CD14-positive monocyte (primary cell): ENCODE results near the gene MVP. TPM values are rescaled to one million over a fixed set of nuclear protein-coding genes. Genes with fewer than 3 reads are reported as not detected.

ENCODE experiments used
- DNase-seq, 3 donors: peaks; one replicate each; pipeline ENCODE4 v3.0.0-alpha.2; 2011 to 2022
- H2AFZ ChIP-seq: 2 replicates; pipeline ENCODE4 v1.6.0; 2012; ENCODE audit warnings: mild to moderate bottlenecking, low read depth, low read length, inconsistent platforms; ENCODE audit not compliant: insufficient read depth, poor library complexity, severe bottlenecking
- H3K27ac ChIP-seq, 2 donors: 1 replicate in 1 of 2; 2 replicates in 1 of 2; pipeline ENCODE4 v1.5.1; 2012 to 2013; ENCODE audit warnings: low read length in 2 of 2, control low read depth in 1 of 2, inconsistent platforms in 1 of 2, low read depth in 1 of 2, mild to moderate bottlenecking in 1 of 2
- H3K27me3 ChIP-seq, 2 donors: one replicate each; pipeline versions ENCODE4 v1.6.0 to v1.6.1; 2011 to 2013; ENCODE audit warnings: low read length in 2 of 2; ENCODE audit not compliant: control insufficient read depth in 2 of 2, insufficient read depth in 2 of 2
- H3K36me3 ChIP-seq, 2 donors: replicated peaks in 1 of 2; 1 replicate in 1 of 2; 2 replicates in 1 of 2; pipeline versions ENCODE4 v1.5.1 to v1.6.1; 2012 to 2013; ENCODE audit warnings: low read length in 2 of 2, control low read depth in 1 of 2, inconsistent platforms in 1 of 2, mild to moderate bottlenecking in 1 of 2; ENCODE audit not compliant: insufficient read depth in 2 of 2, control insufficient read depth in 1 of 2
- H3K4me1 ChIP-seq, 2 donors: 1 replicate in 1 of 2; 2 replicates in 1 of 2; pipeline versions ENCODE4 v1.5.1 to v1.6.1; 2012 to 2013; ENCODE audit warnings: low read length in 2 of 2, control low read depth in 1 of 2, inconsistent platforms in 1 of 2, mild to moderate bottlenecking in 1 of 2, moderate library complexity in 1 of 2; ENCODE audit not compliant: insufficient read depth in 2 of 2, control insufficient read depth in 1 of 2
- H3K4me2 ChIP-seq: replicated peaks from 2 replicates; pipeline ENCODE3; 2012; ENCODE audit warnings: low read length, moderate library complexity, mild to moderate bottlenecking; ENCODE audit not compliant: poor library complexity, severe bottlenecking; ENCODE audit errors: extremely low read depth
- H3K4me3 ChIP-seq, 3 experiments: fragments of 200-600 bp in 1 of 3; sonication (generic) in 1 of 3; replicated peaks in 1 of 3; 1 replicate in 2 of 3; 2 replicates in 1 of 3; pipeline ENCODE4 v1.5.1; 2011 to 2013; ENCODE audit warnings: low read length in 3 of 3, mild to moderate bottlenecking in 3 of 3, control low read depth in 2 of 3, low read depth in 2 of 3, inconsistent platforms in 1 of 3, moderate library complexity in 1 of 3
- H3K79me2 ChIP-seq: 2 replicates; pipeline ENCODE4 v1.6.0; 2012; ENCODE audit warnings: mild to moderate bottlenecking, control low read depth, inconsistent platforms, low read length, moderate library complexity; ENCODE audit not compliant: insufficient read depth
- H3K9ac ChIP-seq: 2 replicates; pipeline ENCODE4 v1.6.0; 2017; ENCODE audit warnings: low read length, mild to moderate bottlenecking; ENCODE audit not compliant: insufficient read depth, poor library complexity, severe bottlenecking
- H3K9me3 ChIP-seq, 2 donors: replicated peaks in 1 of 2; 1 replicate in 1 of 2; 2 replicates in 1 of 2; pipeline versions ENCODE4 v1.5.1 to v1.6.1; 2012 to 2013; ENCODE audit warnings: low read length in 2 of 2, control low read depth in 1 of 2; ENCODE audit not compliant: control insufficient read depth in 1 of 2, insufficient read depth in 1 of 2
- H4K20me1 ChIP-seq: 2 replicates; pipeline ENCODE4 v1.6.0; 2012; ENCODE audit warnings: mild to moderate bottlenecking, low read length, control low read depth, moderate library complexity; ENCODE audit not compliant: insufficient read depth
- H3K27ac Mint-ChIP-seq, 7 donors: one replicate each; pipeline ENCODE4 v1.8.0; 2020; ENCODE audit warnings: mild to moderate bottlenecking in 7 of 7, mixed read lengths in 7 of 7, moderate library complexity in 6 of 7, inconsistent platforms in 2 of 7
- H3K27me3 Mint-ChIP-seq, 3 donors: one replicate each; pipeline ENCODE4 v1.8.0; 2021 to 2022; ENCODE audit warnings: low read depth in 3 of 3, mild to moderate bottlenecking in 3 of 3, mixed read lengths in 3 of 3, moderate library complexity in 3 of 3, inconsistent platforms in 1 of 3
- H3K36me3 Mint-ChIP-seq, 2 donors: one replicate each; pipeline ENCODE4 v1.8.0; 2020; ENCODE audit warnings: mixed read lengths in 2 of 2, inconsistent platforms in 1 of 2, mild to moderate bottlenecking in 1 of 2
- H3K4me1 Mint-ChIP-seq: one replicate; pipeline ENCODE4 v1.8.0; 2020; ENCODE audit warnings: mild to moderate bottlenecking, mixed read lengths
- H3K4me3 Mint-ChIP-seq, 2 donors: one replicate each; pipeline ENCODE4 v1.8.0; 2020; ENCODE audit warnings: mild to moderate bottlenecking in 2 of 2, mixed read lengths in 2 of 2, moderate library complexity in 1 of 2
- H3K9me3 Mint-ChIP-seq, 7 donors: one replicate each; pipeline ENCODE4 v1.8.0; 2020 to 2022; ENCODE audit warnings: mixed read lengths in 7 of 7, mild to moderate bottlenecking in 6 of 7, moderate library complexity in 6 of 7, inconsistent platforms in 2 of 7
- WGBS: methylation state at CpG from one replicate; pipeline ENCODE4 v1.1.5; 2013; ENCODE audit warnings: missing lambda C conversion rate; ENCODE audit not compliant: insufficient coverage; 5-methylcytosine and 5-hydroxymethylcytosine counted together
- intact Hi-C, 2 donors: fragments of 100-400 bp; cut with micrococcal nuclease; formaldehyde crosslinking; loops; one replicate each; pipeline versions ENCODE4 v1.15.0 to v1.15.1; 2023
- polyA plus RNA-seq, 3 donors: library from polyadenylated mRNA; depleted of rRNA in 1 of 3; unstranded in 2 of 3; stranded (reverse) in 1 of 3; fragments of 300-500 nt in 2 of 3; fragments of >200 nt in 1 of 3; fragmentation: Illumina TruSeq in 2 of 3; gene quantifications; 1 replicate in 2 of 3; 2 replicates in 1 of 3; pipeline ENCODE4 v1.2.3, GENCODE V29; 2012 to 2021
- small RNA-seq: library from RNA; depleted of rRNA; stranded (forward); fragments of <200 nt; gene quantifications from one replicate; pipeline ENCODE3, GENCODE V24; 2012; ENCODE audit warnings: low read depth; ENCODE audit not compliant: insufficient read length
- TF ChIP-seq, protein P1 (sequence below): fragments of 200-600 bp; IDR thresholded peaks from one replicate; pipeline ENCODE4 v1.8.0; 2022; ENCODE audit warnings: antibody characterized with exemption, mild to moderate bottlenecking

The MVP gene
- polyA plus RNA-seq, 3 donors: 146 to 274 (median 185) TPM

DNA sequence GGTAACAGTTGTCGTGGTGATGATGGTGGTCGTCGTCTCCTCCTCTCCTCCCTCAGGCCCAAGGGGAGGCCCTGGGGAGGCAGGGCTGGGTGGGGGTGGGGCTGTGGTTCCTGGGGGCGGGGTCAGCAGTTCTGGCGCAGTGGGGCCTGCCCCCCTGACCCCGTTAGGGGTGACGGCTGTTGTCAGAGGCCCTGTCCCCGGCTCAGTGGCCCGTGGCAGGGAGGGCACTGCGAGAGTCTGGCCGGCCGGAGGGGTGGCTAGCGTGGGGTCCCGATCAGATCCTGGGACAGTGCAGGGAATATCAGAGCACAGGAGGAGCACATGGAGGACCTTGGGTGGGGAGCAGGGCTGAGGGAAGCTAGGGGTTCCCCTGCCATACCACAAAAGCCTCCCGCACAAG is 76.6 kb downstream of the MVP start:
- 46% methylated on average over 7 of the region's 15 CpGs for WGBS
- peaks cover 0 to 7% (median 2%) of the 10 kb centered on the region in 7 donors for H3K9me3 Mint-ChIP-seq
- Histone ChIP-seq H3K36me3 (no peaks in the 10 kb centered on the region), H2AFZ (no peak overlapping the region), H3K27ac (no peak overlapping the region), H3K9me3 (peaks cover 0 to 4% of the 10 kb centered on the region in 2 donors), H3K79me2 (no peaks in the 10 kb centered on the region), H3K4me2 (no peak overlapping the region), H3K4me1 (peaks cover 17 to 25% of the 10 kb centered on the region in 2 donors), H4K20me1 (peaks cover 3% of the 10 kb centered on the region), H3K9ac (no peak overlapping the region), H3K27me3 (peaks cover 12 to 38% of the 10 kb centered on the region in 2 donors), H3K4me3 (no peak overlapping the region)
- intact Hi-C loops: no loop called here
- H3K36me3 Mint-ChIP-seq: no peaks in the 10 kb centered on the region
- DNase-seq: no peak
- H3K4me1 Mint-ChIP-seq: peaks cover 17% of the 10 kb centered on the region
- H3K27me3 Mint-ChIP-seq: peaks cover 27 to 46% (median 35%) of the 10 kb centered on the region in 3 donors
- H3K4me3 Mint-ChIP-seq: no peak overlapping the region
- TF ChIP-seq, protein P1, sequence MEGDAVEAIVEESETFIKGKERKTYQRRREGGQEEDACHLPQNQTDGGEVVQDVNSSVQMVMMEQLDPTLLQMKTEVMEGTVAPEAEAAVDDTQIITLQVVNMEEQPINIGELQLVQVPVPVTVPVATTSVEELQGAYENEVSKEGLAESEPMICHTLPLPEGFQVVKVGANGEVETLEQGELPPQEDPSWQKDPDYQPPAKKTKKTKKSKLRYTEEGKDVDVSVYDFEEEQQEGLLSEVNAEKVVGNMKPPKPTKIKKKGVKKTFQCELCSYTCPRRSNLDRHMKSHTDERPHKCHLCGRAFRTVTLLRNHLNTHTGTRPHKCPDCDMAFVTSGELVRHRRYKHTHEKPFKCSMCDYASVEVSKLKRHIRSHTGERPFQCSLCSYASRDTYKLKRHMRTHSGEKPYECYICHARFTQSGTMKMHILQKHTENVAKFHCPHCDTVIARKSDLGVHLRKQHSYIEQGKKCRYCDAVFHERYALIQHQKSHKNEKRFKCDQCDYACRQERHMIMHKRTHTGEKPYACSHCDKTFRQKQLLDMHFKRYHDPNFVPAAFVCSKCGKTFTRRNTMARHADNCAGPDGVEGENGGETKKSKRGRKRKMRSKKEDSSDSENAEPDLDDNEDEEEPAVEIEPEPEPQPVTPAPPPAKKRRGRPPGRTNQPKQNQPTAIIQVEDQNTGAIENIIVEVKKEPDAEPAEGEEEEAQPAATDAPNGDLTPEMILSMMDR: no peak
- H3K27ac Mint-ChIP-seq: no peak overlapping the region

DNA sequence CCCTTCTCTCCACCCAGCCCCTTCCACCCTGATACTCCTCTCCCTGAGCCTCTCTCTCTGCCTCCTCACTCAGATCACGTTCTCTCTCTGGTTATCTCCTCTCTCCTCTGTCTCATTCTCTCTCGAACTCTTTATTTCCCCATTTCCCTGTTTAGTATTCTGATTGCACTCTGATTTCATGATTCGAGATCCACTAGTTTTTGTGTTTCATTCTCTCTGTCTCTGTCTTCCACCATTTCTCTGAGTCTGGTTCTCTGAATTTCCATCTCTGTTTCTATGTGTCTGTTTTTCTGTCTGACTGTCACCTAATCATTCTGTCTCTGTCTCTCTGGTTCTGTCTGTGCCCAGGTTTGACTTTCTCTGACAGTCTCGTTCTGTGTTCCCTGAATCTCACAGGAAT is 77.1 kb downstream of the MVP start:
- Histone ChIP-seq H3K27me3 (peaks cover 12 to 38% of the 10 kb centered on the region in 2 donors), H3K4me1 (peaks cover 12 to 20% of the 10 kb centered on the region in 2 donors), H3K27ac (no peak overlapping the region), H3K4me2 (no peak overlapping the region), H3K4me3 (no peak overlapping the region), H2AFZ (no peak overlapping the region), H4K20me1 (peaks cover 3% of the 10 kb centered on the region), H3K79me2 (no peaks in the 10 kb centered on the region), H3K36me3 (no peaks in the 10 kb centered on the region), H3K9ac (no peak overlapping the region), H3K9me3 (peaks cover 0 to 4% of the 10 kb centered on the region in 2 donors)
- DNase-seq: no peak
- peaks cover 27 to 49% (median 35%) of the 10 kb centered on the region in 3 donors for H3K27me3 Mint-ChIP-seq
- peaks cover 0 to 7% (median 2%) of the 10 kb centered on the region in 7 donors for H3K9me3 Mint-ChIP-seq
- H3K27ac Mint-ChIP-seq: no peak overlapping the region
- WGBS: 41% methylated on average over 3 of the region's 4 CpGs
- peak overlapping the region in 1 of 2 donors; percentile 18 for H3K4me3 Mint-ChIP-seq
- no peaks in the 10 kb centered on the region for H3K36me3 Mint-ChIP-seq
- peaks cover 12% of the 10 kb centered on the region for H3K4me1 Mint-ChIP-seq
- TF ChIP-seq, protein P1: no peak
- intact Hi-C loops: no loop called here

Small RNAs within 50 kb of the gene (small RNA-seq; reads per million reads assigned to genes)
- gene AC009133.6 (not detected), gene AC120114.4 (not detected)

Other genes starting within 250 kb of the MVP start
- gene SPN, start 157.2 kb upstream of the MVP start, polyA plus RNA-seq: 10 to 100 TPM; 42.4 to 71.0 (median 46.6) TPM
- 1 to 10 TPM; 2.1 to 4.7 (median 3.9) TPM for gene QPRT, start 141.3 kb upstream of the MVP start, polyA plus RNA-seq
- gene C16orf54, start 74.5 kb upstream of the MVP start, polyA plus RNA-seq: 10 to 100 TPM; 24.6 to 32.0 (median 29.2) TPM
- gene ZG16, start 42.2 kb upstream of the MVP start, polyA plus RNA-seq: not detected
- gene KIF22, start 29.7 kb upstream of the MVP start, polyA plus RNA-seq: 10 to 100 TPM; 22.0 to 46.2 (median 28.9) TPM
- gene MAZ, start 13.9 kb upstream of the MVP start, polyA plus RNA-seq: 100 to 1,000 TPM in 1 of 3 donors, 10 to 100 TPM in 2; 14.2 to 137 (median 18.8) TPM
- gene PRRT2, start 8.3 kb upstream of the MVP start, polyA plus RNA-seq: under 1 TPM in 1 of 3 donors, not detected in 2; 0.04 TPM
- gene PAGR1, start 4.3 kb upstream of the MVP start, polyA plus RNA-seq: 10 to 100 TPM; 12.6 to 43.4 (median 36.3) TPM
- gene CDIPT, start 42.8 kb downstream of the MVP start, polyA plus RNA-seq: 10 to 100 TPM; 67.2 to 98.8 (median 93.5) TPM
- not detected for gene SEZ6L2, start 79.1 kb downstream of the MVP start, polyA plus RNA-seq
- gene ASPHD1, start 80.0 kb downstream of the MVP start, polyA plus RNA-seq: not detected
- 10 to 100 TPM in 1 of 3 donors, 1 to 10 TPM in 2; 4.0 to 36.6 (median 4.7) TPM for gene KCTD13, start 105.8 kb downstream of the MVP start, polyA plus RNA-seq
- 100 to 1,000 TPM; 157 to 265 (median 227) TPM for gene TMEM219, start 141.6 kb downstream of the MVP start, polyA plus RNA-seq
- 10 to 100 TPM in 1 of 3 donors, 1 to 10 TPM in 2; 1.1 to 19.2 (median 2.3) TPM for gene TAOK2, start 153.4 kb downstream of the MVP start, polyA plus RNA-seq
- 1 to 10 TPM; 3.3 to 4.8 (median 3.7) TPM for gene HIRIP3, start 175.2 kb downstream of the MVP start, polyA plus RNA-seq
- 10 to 100 TPM in 1 of 3 donors, 1 to 10 TPM in 2; 2.8 to 57.6 (median 3.5) TPM for gene INO80E, start 175.8 kb downstream of the MVP start, polyA plus RNA-seq
- 1 to 10 TPM in 1 of 3 donors, under 1 TPM in 2; 0.23 to 3.7 (median 0.66) TPM for gene DOC2A, start 190.6 kb downstream of the MVP start, polyA plus RNA-seq
- not detected for gene C16orf92, start 202.7 kb downstream of the MVP start, polyA plus RNA-seq
- not detected for gene TLCD3B, start 210.8 kb downstream of the MVP start, polyA plus RNA-seq
- gene ALDOA, start 245.3 kb downstream of the MVP start, polyA plus RNA-seq: 1,000 to 10,000 TPM; 1,202 to 1,628 (median 1,429) TPM